ENCODE results near the gene MTRF1. TPM values are rescaled to one million over a fixed set of nuclear protein-coding genes. Genes with fewer than 3 reads are reported as not detected.

Gene MTRF1
- total and polyA plus RNA-seq, 12 donors, result 6.8 to 27.4 (median 17.7) TPM

DNA sequence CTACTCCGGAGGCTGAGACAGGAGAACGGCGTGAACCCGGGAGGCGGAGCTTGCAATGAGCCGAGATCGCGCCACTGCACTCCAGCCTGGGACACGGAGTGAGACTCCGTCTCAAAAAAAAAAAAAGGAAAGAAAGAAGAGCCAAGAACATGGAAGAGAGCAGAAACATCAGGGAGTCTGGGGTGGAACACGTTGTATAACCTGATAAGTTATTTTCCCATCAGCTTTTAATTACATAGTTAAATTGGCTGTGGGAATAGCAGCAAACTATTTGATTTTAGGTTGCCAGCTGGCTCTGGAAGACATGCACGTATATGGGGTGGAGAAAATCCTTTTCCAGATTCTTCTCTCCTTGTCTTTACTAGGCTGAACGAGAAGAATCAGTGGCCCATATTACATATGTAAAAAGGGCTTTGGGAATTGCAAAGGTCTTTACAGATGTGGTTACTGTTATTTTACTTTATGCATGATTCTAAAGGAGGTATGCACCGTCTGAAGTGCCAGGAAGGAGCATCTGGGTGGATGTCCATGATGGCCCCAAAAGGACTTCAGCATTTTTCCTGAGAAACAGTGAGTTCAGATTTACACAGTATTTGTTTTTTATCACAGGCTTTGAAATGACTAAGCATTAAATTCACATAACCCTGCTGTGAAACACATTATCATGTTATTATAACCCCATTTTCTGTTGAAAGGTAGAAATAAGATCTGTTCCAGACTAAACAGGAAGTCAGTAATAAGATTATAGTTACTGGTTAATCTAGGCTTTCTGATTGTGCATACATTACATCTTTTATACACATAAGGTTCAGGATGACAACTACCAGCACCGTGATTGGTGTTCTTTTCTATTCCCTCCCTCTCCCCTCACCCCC lies 43.1 kb upstream of the MTRF1 start:
- 76 to 83% (median 82%) methylated on average over 15 of the region's 15 CpGs for WGBS, 4 donors

DNA sequence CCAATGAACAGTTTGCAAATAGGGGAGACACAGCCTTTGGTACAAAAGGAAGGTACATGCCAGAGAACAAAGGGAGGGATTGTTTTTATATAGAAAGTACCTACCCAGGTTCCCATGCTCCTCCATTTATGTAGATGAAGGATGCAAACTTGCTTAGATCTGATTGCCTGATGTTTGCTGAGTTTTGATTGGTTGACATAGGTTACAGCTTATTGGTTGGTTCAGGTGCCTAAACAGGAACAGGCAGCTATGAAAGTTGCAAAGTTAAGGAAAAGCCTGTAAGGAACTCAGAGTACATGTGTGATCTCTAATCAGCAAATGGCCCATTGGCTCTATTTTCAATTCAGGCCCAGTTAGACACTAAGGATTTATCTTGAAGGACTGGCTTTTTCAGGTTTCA lies 41.2 kb upstream of the MTRF1 start:
- Histone ChIP-seq H3K27ac (no peak overlapping the region), H3K27me3 (no peaks in the 10 kb centered on the region), H3K4me1 (replicated peaks in 1 of 2) (no peaks in the 10 kb centered on the region), H3K9me3 (replicated peaks in 1 of 3) (no peaks in the 10 kb centered on the region), H3K36me3 (replicated peaks in 1 of 2) (no peaks in the 10 kb centered on the region), H3K4me3 (no peak overlapping the region)
- no peak for DNase-seq
- intact Hi-C loops (cut with DNase I), result no loop called here
- TF ChIP-seq, protein P1, sequence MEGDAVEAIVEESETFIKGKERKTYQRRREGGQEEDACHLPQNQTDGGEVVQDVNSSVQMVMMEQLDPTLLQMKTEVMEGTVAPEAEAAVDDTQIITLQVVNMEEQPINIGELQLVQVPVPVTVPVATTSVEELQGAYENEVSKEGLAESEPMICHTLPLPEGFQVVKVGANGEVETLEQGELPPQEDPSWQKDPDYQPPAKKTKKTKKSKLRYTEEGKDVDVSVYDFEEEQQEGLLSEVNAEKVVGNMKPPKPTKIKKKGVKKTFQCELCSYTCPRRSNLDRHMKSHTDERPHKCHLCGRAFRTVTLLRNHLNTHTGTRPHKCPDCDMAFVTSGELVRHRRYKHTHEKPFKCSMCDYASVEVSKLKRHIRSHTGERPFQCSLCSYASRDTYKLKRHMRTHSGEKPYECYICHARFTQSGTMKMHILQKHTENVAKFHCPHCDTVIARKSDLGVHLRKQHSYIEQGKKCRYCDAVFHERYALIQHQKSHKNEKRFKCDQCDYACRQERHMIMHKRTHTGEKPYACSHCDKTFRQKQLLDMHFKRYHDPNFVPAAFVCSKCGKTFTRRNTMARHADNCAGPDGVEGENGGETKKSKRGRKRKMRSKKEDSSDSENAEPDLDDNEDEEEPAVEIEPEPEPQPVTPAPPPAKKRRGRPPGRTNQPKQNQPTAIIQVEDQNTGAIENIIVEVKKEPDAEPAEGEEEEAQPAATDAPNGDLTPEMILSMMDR (IDR thresholded peaks at IDR 0.05), result no peak
- TF ChIP-seq POLR2A (IDR thresholded peaks at IDR 0.05), result no peak

More for the DNA sequence above, 43.1 kb upstream of the MTRF1 start:
- no peak for DNase-seq
- Histone ChIP-seq H3K9me3 (replicated peaks in 1 of 3) (no peaks in the 10 kb centered on the region), H3K27ac (no peak overlapping the region), H3K27me3 (no peaks in the 10 kb centered on the region), H3K4me3 (no peak overlapping the region), H3K36me3 (replicated peaks in 1 of 2) (no peaks in the 10 kb centered on the region), H3K4me1 (replicated peaks in 1 of 2) (no peaks in the 10 kb centered on the region)
- no peak for TF ChIP-seq POLR2A (IDR thresholded peaks at IDR 0.05)
- TF ChIP-seq, protein P1 (IDR thresholded peaks at IDR 0.05), result no peak
- intact Hi-C loops (cut with DNase I), result no loop called here

DNA sequence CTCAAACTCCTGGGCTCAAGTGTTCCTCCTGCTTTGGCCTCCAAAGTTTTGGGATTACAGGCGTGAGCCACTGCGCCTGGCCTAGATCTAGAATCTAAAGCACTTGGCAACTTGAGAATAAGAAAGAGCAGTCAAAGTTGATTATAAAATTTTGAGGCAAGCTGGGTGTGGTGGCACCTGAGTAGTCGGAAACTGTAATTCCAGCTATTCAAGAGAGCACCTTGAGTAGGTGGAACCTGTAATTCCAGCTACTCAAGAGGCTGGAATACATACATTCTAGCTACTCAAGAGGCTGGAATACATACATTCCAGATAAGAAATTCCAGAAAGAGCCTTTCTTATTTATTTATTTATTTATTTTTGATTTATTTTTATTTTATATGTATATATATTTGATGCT lies 39.4 kb upstream of the MTRF1 start:
- TF ChIP-seq, protein P1 (IDR thresholded peaks at IDR 0.05), result no peak
- no peak for TF ChIP-seq POLR2A (IDR thresholded peaks at IDR 0.05)
- Histone ChIP-seq H3K36me3 (replicated peaks in 1 of 2) (no peaks in the 10 kb centered on the region), H3K27ac (no peak overlapping the region), H3K9me3 (replicated peaks in 1 of 3) (no peaks in the 10 kb centered on the region), H3K4me3 (no peak overlapping the region), H3K27me3 (no peaks in the 10 kb centered on the region), H3K4me1 (replicated peaks in 1 of 2) (no peaks in the 10 kb centered on the region)
- DNase-seq, result no peak
- 93 to 100% (median 97%) methylated on average over 3 of the region's 3 CpGs for WGBS, 4 donors
- intact Hi-C loops (cut with DNase I), result no loop called here

DNA sequence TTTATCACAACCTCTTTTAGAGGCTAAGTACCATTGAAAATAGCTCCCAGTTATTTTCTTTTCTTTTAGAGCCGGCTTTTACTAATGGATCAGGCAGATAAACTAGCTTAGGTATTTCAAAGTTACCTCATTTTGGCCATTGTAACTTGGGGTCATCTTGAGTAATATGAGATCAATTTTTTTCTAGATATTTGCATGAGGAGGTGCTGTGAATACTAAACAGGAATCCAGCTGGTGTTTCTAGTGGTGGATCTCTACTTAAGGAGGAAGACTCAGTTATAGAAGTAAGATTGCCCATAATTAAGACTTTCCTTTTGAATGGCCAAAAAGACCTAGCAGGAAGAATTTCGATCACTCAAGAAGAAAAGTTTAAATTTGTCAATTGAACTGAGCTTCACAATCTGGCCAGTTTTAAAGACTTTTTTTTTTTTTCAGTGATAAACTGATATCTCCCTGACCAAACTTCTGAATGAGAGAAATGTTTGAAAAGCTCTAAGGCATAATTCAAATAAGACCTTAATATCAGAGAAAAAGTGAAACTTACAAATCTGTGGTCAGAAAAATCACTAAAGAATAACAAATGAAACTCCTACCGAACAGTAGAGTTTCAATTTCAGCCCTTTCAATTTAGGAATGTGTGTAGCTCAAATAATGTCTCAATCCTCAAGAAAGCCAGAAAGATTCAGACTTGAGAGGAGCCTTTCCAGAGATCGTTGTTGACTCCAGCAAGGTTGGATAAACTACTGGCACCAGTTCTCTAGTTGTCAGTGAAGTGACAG lies 36.1 kb upstream of the MTRF1 start:
- no peaks in the 10 kb centered on the region for H3K4me1 ChIP-seq (replicated peaks in 1 of 2)
- intact Hi-C loops (cut with DNase I), result no loop called here
- DNase-seq, result no peak
- H3K9me3 ChIP-seq (replicated peaks in 1 of 3), result no peaks in the 10 kb centered on the region
- no peak overlapping the region for H3K4me3 ChIP-seq
- 89 to 96% (median 92%) methylated on average over 4 of the region's 4 CpGs for WGBS, 4 donors
- TF ChIP-seq, protein P1 (IDR thresholded peaks at IDR 0.05), result no peak
- no peak for TF ChIP-seq POLR2A (IDR thresholded peaks at IDR 0.05)
- no peak overlapping the region for H3K27ac ChIP-seq
- no peaks in the 10 kb centered on the region for H3K36me3 ChIP-seq (replicated peaks in 1 of 2)
- no peaks in the 10 kb centered on the region for H3K27me3 ChIP-seq
